H9 (cell line): Measurements from ENCODE around the gene RMND5B. TPM values are rescaled to one million over a fixed set of nuclear protein-coding genes. Genes with fewer than 3 reads are reported as not detected.

Experiments
- DNase-seq: peaks from one replicate; pipeline ENCODE4 v3.0.0-alpha.2; 2017
- H2AFZ ChIP-seq: one replicate; pipeline ENCODE4 v1.6.1; 2013; ENCODE audit warnings: mild to moderate bottlenecking, low read length, control low read depth, moderate library complexity
- H2AK5ac ChIP-seq: 2 replicates; pipeline ENCODE4 v1.6.1; 2013; ENCODE audit warnings: low read length, control low read depth, mixed read lengths; ENCODE audit not compliant: insufficient read length
- H2BK120ac ChIP-seq: one replicate; pipeline ENCODE4 v1.6.1; 2013; ENCODE audit warnings: low read depth, mild to moderate bottlenecking, low read length, control low read depth, inconsistent platforms; ENCODE audit not compliant: poor library complexity, severe bottlenecking
- H2BK12ac ChIP-seq: 2 replicates; pipeline ENCODE4 v1.6.1; 2013; ENCODE audit warnings: low read length, control low read depth, mixed read lengths, low read depth; ENCODE audit not compliant: insufficient read length
- H2BK15ac ChIP-seq: 2 replicates; pipeline ENCODE4 v1.6.1; 2013; ENCODE audit warnings: low read depth, low read length, control low read depth
- H2BK20ac ChIP-seq: one replicate; pipeline ENCODE4 v1.6.1; 2013; ENCODE audit warnings: low read depth, mild to moderate bottlenecking, low read length, control low read depth, inconsistent platforms; ENCODE audit not compliant: poor library complexity, severe bottlenecking
- H2BK5ac ChIP-seq: 2 replicates; pipeline ENCODE4 v1.6.1; 2013; ENCODE audit warnings: low read length, control low read depth, mixed read lengths; ENCODE audit not compliant: insufficient read length
- H3K14ac ChIP-seq: 2 replicates; pipeline ENCODE4 v1.6.1; 2013; ENCODE audit warnings: low read length, control low read depth; ENCODE audit not compliant: insufficient read depth
- H3K18ac ChIP-seq: 2 replicates; pipeline ENCODE4 v1.6.1; 2013; ENCODE audit warnings: low read depth, mild to moderate bottlenecking, mixed read lengths, low read length, control low read depth; ENCODE audit not compliant: insufficient read length
- H3K23ac ChIP-seq: 2 replicates; pipeline ENCODE4 v1.6.1; 2013; ENCODE audit warnings: low read length, control low read depth, mixed read lengths, low read depth; ENCODE audit not compliant: insufficient read length
- H3K23me2 ChIP-seq: 2 replicates; pipeline ENCODE4 v1.6.1; 2013; ENCODE audit warnings: low read depth, mild to moderate bottlenecking, mixed read lengths, low read length, control low read depth; ENCODE audit not compliant: insufficient read length, poor library complexity, severe bottlenecking
- H3K27ac ChIP-seq: 2 replicates; pipeline ENCODE4 v1.5.1; 2013; ENCODE audit warnings: low read length, control low read depth, mixed read lengths, low read depth; ENCODE audit not compliant: insufficient read length
- H3K27me3 ChIP-seq: 2 replicates; pipeline ENCODE4 v1.6.1; 2013; ENCODE audit warnings: low read length, control low read depth, inconsistent platforms; ENCODE audit not compliant: insufficient read depth
- H3K4ac ChIP-seq: 2 replicates; pipeline ENCODE4 v1.6.1; 2013; ENCODE audit warnings: low read depth, mild to moderate bottlenecking, control low read depth, inconsistent platforms, low read length, moderate library complexity
- H3K4me1 ChIP-seq: 2 replicates; pipeline ENCODE4 v1.6.1; 2013; ENCODE audit warnings: low read length, control low read depth, inconsistent platforms; ENCODE audit not compliant: insufficient read depth
- H3K4me2 ChIP-seq: 2 replicates; pipeline ENCODE4 v1.6.1; 2013; ENCODE audit warnings: low read length, control low read depth, mixed read lengths; ENCODE audit not compliant: insufficient read length, insufficient read depth
- H3K56ac ChIP-seq: 2 replicates; pipeline ENCODE4 v1.6.1; 2013; ENCODE audit warnings: low read depth, mild to moderate bottlenecking, mixed read lengths, low read length, control low read depth; ENCODE audit not compliant: insufficient read length
- H3K79me1 ChIP-seq: 2 replicates; pipeline ENCODE4 v1.6.1; 2013; ENCODE audit warnings: low read depth, mild to moderate bottlenecking, moderate library complexity, low read length, control low read depth, inconsistent platforms; ENCODE audit not compliant: insufficient read depth, poor library complexity, severe bottlenecking
- H3K79me2 ChIP-seq: 2 replicates; pipeline ENCODE4 v1.6.1; 2013; ENCODE audit warnings: low read length, control low read depth, inconsistent platforms; ENCODE audit not compliant: insufficient read depth
- H3K9ac ChIP-seq: 2 replicates; pipeline ENCODE4 v1.6.1; 2013; ENCODE audit warnings: low read length, control low read depth, mixed read lengths; ENCODE audit not compliant: insufficient read length; ENCODE audit errors: extremely low read depth
- H3K9me3 ChIP-seq: one replicate; pipeline ENCODE4 v1.6.1; 2013; ENCODE audit warnings: low read depth, low read length, inconsistent platforms; ENCODE audit not compliant: control insufficient read depth
- H3T11ph ChIP-seq: one replicate; pipeline ENCODE4 v1.6.1; 2013; ENCODE audit warnings: mild to moderate bottlenecking, low read length, control low read depth, inconsistent platforms
- H4K20me1 ChIP-seq: one replicate; pipeline ENCODE4 v1.6.1; 2013; ENCODE audit not compliant: control insufficient read depth, insufficient read length, insufficient read depth
- H4K5ac ChIP-seq: 2 replicates; pipeline ENCODE4 v1.6.1; 2013; ENCODE audit warnings: low read depth, mild to moderate bottlenecking, mixed read lengths, low read length, control low read depth; ENCODE audit not compliant: insufficient read length
- H4K8ac ChIP-seq: replicated peaks from 2 replicates; pipeline ENCODE4 v1.6.1; 2013; ENCODE audit warnings: low read length, control low read depth, mixed read lengths, low read depth; ENCODE audit not compliant: insufficient read length
- H4K91ac ChIP-seq: 2 replicates; pipeline ENCODE4 v1.6.1; 2013; ENCODE audit warnings: low read depth, mild to moderate bottlenecking, moderate library complexity, mixed read lengths, low read length, control low read depth; ENCODE audit not compliant: insufficient read length
- H3K27ac Mint-ChIP-seq, 3 experiments: 2 replicates in 2 of 3; 3 replicates in 1 of 3; pipeline ENCODE4 v1.8.0; 2020 to 2021; ENCODE audit warnings: mixed read lengths in 3 of 3, mild to moderate bottlenecking in 1 of 3, moderate library complexity in 1 of 3
- H3K27me3 Mint-ChIP-seq: 2 replicates; pipeline ENCODE4 v1.8.0; 2021; ENCODE audit warnings: low read depth, mild to moderate bottlenecking, moderate library complexity, mixed read lengths
- H3K36me3 Mint-ChIP-seq, 3 experiments: 2 replicates in 2 of 3; 3 replicates in 1 of 3; pipeline ENCODE4 v1.8.0; 2020 to 2021; ENCODE audit warnings: low read depth in 3 of 3, mixed read lengths in 3 of 3; ENCODE audit not compliant: insufficient read depth in 1 of 3
- H3K4me1 Mint-ChIP-seq, 2 experiments: 2 replicates each; pipeline ENCODE4 v1.8.0; 2020; ENCODE audit warnings: mixed read lengths in 2 of 2
- H3K4me3 Mint-ChIP-seq, 2 experiments: 2 replicates in 1 of 2; 3 replicates in 1 of 2; pipeline ENCODE4 v1.8.0; 2020 to 2021; ENCODE audit warnings: mild to moderate bottlenecking in 2 of 2, mixed read lengths in 2 of 2, moderate library complexity in 1 of 2
- H3K9me3 Mint-ChIP-seq, 2 experiments: 2 replicates in 1 of 2; 3 replicates in 1 of 2; pipeline ENCODE4 v1.8.0; 2020; ENCODE audit warnings: mild to moderate bottlenecking in 2 of 2, mixed read lengths in 2 of 2, moderate library complexity in 1 of 2
- WGBS: extraction: QIAGEN DNeasy Blood & Tissue Kit; methylation state at CpG from one replicate; pipeline ENCODE4 v1.1.7; 2013; ENCODE audit warnings: missing lambda C conversion rate, low lambda C conversion rate, mixed read lengths; ENCODE audit not compliant: insufficient read length; ENCODE audit errors: extremely low coverage; 5-methylcytosine and 5-hydroxymethylcytosine counted together
- total RNA-seq: library from RNA; stranded (reverse); gene quantifications from 2 replicates; pipeline ENCODE4 v1.2.1, GENCODE V29; 2021
- TF ChIP-seq, protein P1 (sequence below): fragments of 200-600 bp; sonication (generic); conservative IDR thresholded peaks from 3 replicates; pipeline ENCODE4 v1.8.0; 2021; ENCODE audit warnings: antibody characterized with exemption, mild to moderate bottlenecking

RMND5B gene
- total RNA-seq, 1 experiment from 2014 or later, result 86.4 TPM

DNA sequence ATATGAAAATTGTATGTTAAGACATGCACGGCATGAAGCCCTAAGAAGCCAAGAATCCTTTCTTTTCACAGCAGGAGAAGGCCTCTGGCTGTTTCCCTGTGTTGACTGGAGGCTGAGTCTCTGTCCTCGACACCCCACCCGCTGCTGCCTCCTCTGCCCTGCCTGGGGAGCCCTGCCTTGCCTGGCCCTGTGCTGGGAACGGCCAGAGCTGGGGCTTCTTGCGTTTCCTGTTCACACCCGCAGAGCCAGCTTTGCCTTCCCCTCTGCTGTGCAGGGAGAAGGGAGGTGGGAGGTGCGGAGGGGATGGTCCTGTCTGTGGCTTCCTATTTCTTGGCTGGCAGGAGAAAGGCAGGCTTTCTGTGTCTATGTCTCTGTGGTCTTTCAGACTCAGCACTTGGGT is 63.2 kb downstream of the RMND5B start:
- H2BK120ac ChIP-seq, result no peak overlapping the region
- no peak overlapping the region for H3K23ac ChIP-seq
- H4K5ac ChIP-seq, result no peak overlapping the region
- no peaks in the 10 kb centered on the region for H3K9me3 ChIP-seq
- no peak overlapping the region for H3K9ac ChIP-seq
- TF ChIP-seq, protein P1, sequence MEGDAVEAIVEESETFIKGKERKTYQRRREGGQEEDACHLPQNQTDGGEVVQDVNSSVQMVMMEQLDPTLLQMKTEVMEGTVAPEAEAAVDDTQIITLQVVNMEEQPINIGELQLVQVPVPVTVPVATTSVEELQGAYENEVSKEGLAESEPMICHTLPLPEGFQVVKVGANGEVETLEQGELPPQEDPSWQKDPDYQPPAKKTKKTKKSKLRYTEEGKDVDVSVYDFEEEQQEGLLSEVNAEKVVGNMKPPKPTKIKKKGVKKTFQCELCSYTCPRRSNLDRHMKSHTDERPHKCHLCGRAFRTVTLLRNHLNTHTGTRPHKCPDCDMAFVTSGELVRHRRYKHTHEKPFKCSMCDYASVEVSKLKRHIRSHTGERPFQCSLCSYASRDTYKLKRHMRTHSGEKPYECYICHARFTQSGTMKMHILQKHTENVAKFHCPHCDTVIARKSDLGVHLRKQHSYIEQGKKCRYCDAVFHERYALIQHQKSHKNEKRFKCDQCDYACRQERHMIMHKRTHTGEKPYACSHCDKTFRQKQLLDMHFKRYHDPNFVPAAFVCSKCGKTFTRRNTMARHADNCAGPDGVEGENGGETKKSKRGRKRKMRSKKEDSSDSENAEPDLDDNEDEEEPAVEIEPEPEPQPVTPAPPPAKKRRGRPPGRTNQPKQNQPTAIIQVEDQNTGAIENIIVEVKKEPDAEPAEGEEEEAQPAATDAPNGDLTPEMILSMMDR, result no peak
- H3K27ac ChIP-seq, result no peak overlapping the region
- H3K79me2 ChIP-seq, result no peaks in the 10 kb centered on the region
- H2AK5ac ChIP-seq, result no peak overlapping the region
- H4K8ac ChIP-seq, result no peak overlapping the region
- peaks cover 7% of the 10 kb centered on the region for H3K27me3 Mint-ChIP-seq
- H3K4me1 ChIP-seq, result no peaks in the 10 kb centered on the region
- H3T11ph ChIP-seq, result no peak overlapping the region
- H4K91ac ChIP-seq, result no peak overlapping the region
- H2BK20ac ChIP-seq, result no peak overlapping the region
- H2AFZ ChIP-seq, result no peak overlapping the region
- H3K14ac ChIP-seq, result no peak overlapping the region; the same call in 1 of the 2 replicates
- no peak overlapping the region for H2BK15ac ChIP-seq
- peaks cover 6 to 20% (median 7%) of the 10 kb centered on the region in 3 experiments for H3K36me3 Mint-ChIP-seq
- no peak overlapping the region for H2BK5ac ChIP-seq
- no peak for DNase-seq
- no peak overlapping the region for H2BK12ac ChIP-seq
- H3K79me1 ChIP-seq, result no peaks in the 10 kb centered on the region
- H3K18ac ChIP-seq, result no peak overlapping the region
- no peak overlapping the region for H3K27ac Mint-ChIP-seq
- H3K23me2 ChIP-seq, result no peaks in the 10 kb centered on the region
- no peak overlapping the region for H3K4me3 Mint-ChIP-seq
- H3K4me2 ChIP-seq, result no peak overlapping the region
- H3K9me3 Mint-ChIP-seq, result peaks cover 24 to 26% of the 10 kb centered on the region in 2 experiments
- no CpG with 5 or more reads among the region's 7 CpGs for WGBS
- peaks cover 21 to 23% of the 10 kb centered on the region in 2 experiments for H3K4me1 Mint-ChIP-seq
- no peaks in the 10 kb centered on the region for H3K27me3 ChIP-seq
- no peak overlapping the region for H3K56ac ChIP-seq
- H4K20me1 ChIP-seq, result no peaks in the 10 kb centered on the region
- H3K4ac ChIP-seq, result no peak overlapping the region
